HepG2 (cell line): Measurements from ENCODE around the gene ARPP19.

Experiments used
- NFE2L2 ChIP-seq: fragments of 150-350 bp; IDR thresholded peaks from 2 replicates; pipeline ENCODE4 v1.6.1; 2014; ENCODE audit warnings: low read length
- REST ChIP-seq, 2 experiments: IDR thresholded peaks; 2 replicates each; pipeline ENCODE4 v1.6.1; 2011 to 2012; ENCODE audit warnings: low read length in 2 of 2, borderline replicate concordance in 1 of 2, low read depth in 1 of 2, mild to moderate bottlenecking in 1 of 2, moderate library complexity in 1 of 2
- SIN3A ChIP-seq: IDR thresholded peaks from 2 replicates; pipeline ENCODE4 v1.6.1; 2011; ENCODE audit warnings: low read depth, mild to moderate bottlenecking, control low read depth, low read length, borderline replicate concordance
- TF ChIP-seq, protein P1 (sequence below): sonication (generic); formaldehyde crosslinking; IDR thresholded peaks from 2 replicates; pipeline ENCODE4 v1.5.0; 2020; ENCODE audit warnings: mild to moderate bottlenecking, missing genetic modification reagents, moderate library complexity

GRCh38 chr15:52540374-52541012, 28.3 kb downstream of the ARPP19 start:
- TF ChIP-seq, protein P1, sequence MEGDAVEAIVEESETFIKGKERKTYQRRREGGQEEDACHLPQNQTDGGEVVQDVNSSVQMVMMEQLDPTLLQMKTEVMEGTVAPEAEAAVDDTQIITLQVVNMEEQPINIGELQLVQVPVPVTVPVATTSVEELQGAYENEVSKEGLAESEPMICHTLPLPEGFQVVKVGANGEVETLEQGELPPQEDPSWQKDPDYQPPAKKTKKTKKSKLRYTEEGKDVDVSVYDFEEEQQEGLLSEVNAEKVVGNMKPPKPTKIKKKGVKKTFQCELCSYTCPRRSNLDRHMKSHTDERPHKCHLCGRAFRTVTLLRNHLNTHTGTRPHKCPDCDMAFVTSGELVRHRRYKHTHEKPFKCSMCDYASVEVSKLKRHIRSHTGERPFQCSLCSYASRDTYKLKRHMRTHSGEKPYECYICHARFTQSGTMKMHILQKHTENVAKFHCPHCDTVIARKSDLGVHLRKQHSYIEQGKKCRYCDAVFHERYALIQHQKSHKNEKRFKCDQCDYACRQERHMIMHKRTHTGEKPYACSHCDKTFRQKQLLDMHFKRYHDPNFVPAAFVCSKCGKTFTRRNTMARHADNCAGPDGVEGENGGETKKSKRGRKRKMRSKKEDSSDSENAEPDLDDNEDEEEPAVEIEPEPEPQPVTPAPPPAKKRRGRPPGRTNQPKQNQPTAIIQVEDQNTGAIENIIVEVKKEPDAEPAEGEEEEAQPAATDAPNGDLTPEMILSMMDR (CRISPR knock-in tag): no peak
- TF ChIP-seq REST (IDR thresholded peaks at IDR 0.05; ENCODE audit: borderline replicate concordance in 1 of 2, low read depth in 1 of 2, low read length in 2 of 2): no peak
- TF ChIP-seq NFE2L2: no peak
- no peak for TF ChIP-seq SIN3A
